ENCODE results near the gene MAML3. TPM values are rescaled to one million over a fixed set of nuclear protein-coding genes. Genes with fewer than 3 reads are reported as not detected.
A peak's percentile ranks its signal among the peaks of the same experiment; 100 is the strongest.

Gene MAML3
- total RNA-seq, 1 experiment from 2014 or later = 0.13 TPM

- Histone ChIP-seq H3K9me3 (no peaks in the 10 kb centered on the region), H3K36me3 (no peaks in the 10 kb centered on the region), H3K27me3 (no peaks in the 10 kb centered on the region), H3K4me3 (no peak overlapping the region)
- no peak for DNase-seq
These were observed 126.9 kb downstream of the MAML3 start for GRCh38 chr4:140027101-140027500.

- no peaks in the 10 kb centered on the region for H3K36me3 ChIP-seq
- no peak for DNase-seq
- H3K4me3 ChIP-seq = no peak overlapping the region
These were observed 128.5 kb downstream of the MAML3 start for GRCh38 chr4:140025470-140025869.

GRCh38 chr4:140020457-140021361 is 133.3 kb downstream of the MAML3 start:
- no peaks in the 10 kb centered on the region for H3K27me3 ChIP-seq
- H3K9me3 ChIP-seq = no peaks in the 10 kb centered on the region
- no peaks in the 10 kb centered on the region for H3K36me3 ChIP-seq
- H3K4me3 ChIP-seq = no peak overlapping the region
- DNase-seq = no peak

More at GRCh38 chr4:140025470-140025869, 128.5 kb downstream of the MAML3 start:
- H3K9me3 ChIP-seq = no peaks in the 10 kb centered on the region
- H3K27me3 ChIP-seq = no peaks in the 10 kb centered on the region

- DNase-seq = no peak
- no peaks in the 10 kb centered on the region for H3K9me3 ChIP-seq
- no peaks in the 10 kb centered on the region for H3K36me3 ChIP-seq
- no peaks in the 10 kb centered on the region for H3K27me3 ChIP-seq
- H3K4me3 ChIP-seq = no peak overlapping the region
These were observed 134.2 kb downstream of the MAML3 start for GRCh38 chr4:140019619-140020347.

- no peaks in the 10 kb centered on the region for H3K27me3 ChIP-seq
- H3K4me3 ChIP-seq = no peak overlapping the region
- H3K9me3 ChIP-seq = no peaks in the 10 kb centered on the region
- DNase-seq = peak; percentile 1
- no peaks in the 10 kb centered on the region for H3K36me3 ChIP-seq
These were observed 134.9 kb downstream of the MAML3 start for GRCh38 chr4:140018931-140019618.

- H3K27me3 ChIP-seq = no peaks in the 10 kb centered on the region
- H3K4me3 ChIP-seq = no peak overlapping the region
- H3K36me3 ChIP-seq = no peaks in the 10 kb centered on the region
- no peaks in the 10 kb centered on the region for H3K9me3 ChIP-seq
- DNase-seq = no peak
These were observed 139.7 kb downstream of the MAML3 start for GRCh38 chr4:140014284-140014683.

GRCh38 chr4:140012688-140013486 is 141.1 kb downstream of the MAML3 start:
- no peaks in the 10 kb centered on the region for H3K27me3 ChIP-seq
- H3K9me3 ChIP-seq = no peaks in the 10 kb centered on the region
- H3K36me3 ChIP-seq = no peaks in the 10 kb centered on the region
- no peak overlapping the region for H3K4me3 ChIP-seq
- DNase-seq = peak; percentile 57

GRCh38 chr4:140005699-140006098 is 148.3 kb downstream of the MAML3 start:
- no peak overlapping the region for H3K4me3 ChIP-seq
- H3K27me3 ChIP-seq = no peaks in the 10 kb centered on the region
- H3K9me3 ChIP-seq = no peaks in the 10 kb centered on the region
- DNase-seq = no peak
- no peaks in the 10 kb centered on the region for H3K36me3 ChIP-seq

GRCh38 chr4:140004922-140005627 is 148.9 kb downstream of the MAML3 start:
- no peaks in the 10 kb centered on the region for H3K36me3 ChIP-seq
- H3K9me3 ChIP-seq = no peaks in the 10 kb centered on the region
- no peak overlapping the region for H3K4me3 ChIP-seq
- DNase-seq = no peak
- H3K27me3 ChIP-seq = no peaks in the 10 kb centered on the region

GRCh38 chr4:140004549-140004895 is 149.5 kb downstream of the MAML3 start:
- no peaks in the 10 kb centered on the region for H3K27me3 ChIP-seq
- no peaks in the 10 kb centered on the region for H3K9me3 ChIP-seq
- no peak overlapping the region for H3K4me3 ChIP-seq
- DNase-seq = peak; percentile 35
- H3K36me3 ChIP-seq = no peaks in the 10 kb centered on the region

GRCh38 chr4:140003876-140004548 is 150.0 kb downstream of the MAML3 start:
- no peak for DNase-seq
- Histone ChIP-seq H3K4me3 (no peak overlapping the region), H3K27me3 (no peaks in the 10 kb centered on the region), H3K9me3 (no peaks in the 10 kb centered on the region), H3K36me3 (no peaks in the 10 kb centered on the region)

GRCh38 chr4:140000232-140000631 is 153.8 kb downstream of the MAML3 start:
- Histone ChIP-seq H3K9me3 (no peaks in the 10 kb centered on the region), H3K27me3 (no peaks in the 10 kb centered on the region), H3K36me3 (no peaks in the 10 kb centered on the region), H3K4me3 (no peak overlapping the region)
- DNase-seq = no peak

GRCh38 chr4:139988863-139989765 is 164.9 kb downstream of the MAML3 start:
- no peak overlapping the region for H3K4me3 ChIP-seq
- DNase-seq = peak; percentile 80
- H3K36me3 ChIP-seq = no peaks in the 10 kb centered on the region
- no peaks in the 10 kb centered on the region for H3K9me3 ChIP-seq
- no peaks in the 10 kb centered on the region for H3K27me3 ChIP-seq

GRCh38 chr4:139987502-139987850 is 166.5 kb downstream of the MAML3 start:
- Histone ChIP-seq H3K9me3 (no peaks in the 10 kb centered on the region), H3K36me3 (no peaks in the 10 kb centered on the region), H3K27me3 (no peaks in the 10 kb centered on the region), H3K4me3 (no peak overlapping the region)
- DNase-seq = no peak
